ENCODE measurements around the gene HLA-DRB1. TPM values are rescaled to one million over a fixed set of nuclear protein-coding genes. Genes with fewer than 3 reads are reported as not detected.
"Not testable (repeated sequence)": the region's sequence is repeated elsewhere in the genome, so short reads cannot be mapped to it uniquely, and the experiment has no call there.

Gene HLA-DRB1
- total RNA-seq = 10 to 100 TPM; 45.9 to 90.4 TPM
- long read RNA-seq, transcript HLA-DRB1-201 (6 exons, 1,229 nt) = major isoform, 23 of 42 reads
- long read RNA-seq, partial matches to known transcripts = 2 of 42 reads
- long read RNA-seq, other reads (novel, unspliced or antisense) = 17 of 42 reads

GRCh38 chr6:32589596-32590449, at the start of gene HLA-DRB1:
Gene HLA-DRB1, minus strand, starts transcription at chr6:32589848. Its CDS starts 106 bp downstream, at chr6:32589742.
- intact Hi-C loops (cut with DNase I) = no loop called here
- DNase-seq (peak; percentile 28), ATAC-seq (peak; percentile 95 to 98)

- DNase-seq = no peak
- ATAC-seq = no peak
- intact Hi-C loops (cut with DNase I) = no loop called here
Observed at GRCh38 chr6:32638532-32639219, 49.0 kb upstream of the HLA-DRB1 start.

- ATAC-seq (no peak), DNase-seq (no peak)
- intact Hi-C loops (cut with DNase I) = no loop called here
Observed at GRCh38 chr6:32637883-32638282, 48.2 kb upstream of the HLA-DRB1 start.

GRCh38 chr6:32637219-32637880, 47.7 kb upstream of the HLA-DRB1 start, which contains the start of gene HLA-DQA1:
Gene HLA-DQA1, plus strand, starts transcription at chr6:32637406. Its CDS starts 53 bp downstream, at chr6:32637459.
- DNase-seq = no peak
- ATAC-seq = peak; percentile 59 to 67
- intact Hi-C loops (cut with DNase I) = no loop called here

- intact Hi-C loops (cut with DNase I) = no loop called here
- DNase-seq (no peak), ATAC-seq (no peak)
Observed at GRCh38 chr6:32635526-32636123, 46.0 kb upstream of the HLA-DRB1 start.

- ATAC-seq; DNase-seq; intact Hi-C loops (cut with DNase I): not testable (repeated sequence)
Observed at GRCh38 chr6:32629793-32630192, 40.1 kb upstream of the HLA-DRB1 start.

GRCh38 chr6:32627831-32628230, 38.2 kb upstream of the HLA-DRB1 start:
- DNase-seq (peak; percentile 40), ATAC-seq (peak in 1 of 2 donors; percentile 47)
- intact Hi-C loops (cut with DNase I) = no loop called here

- ATAC-seq (no peak), DNase-seq (no peak)
- intact Hi-C loops (cut with DNase I) = no loop called here
Observed at GRCh38 chr6:32627249-32627648, 37.6 kb upstream of the HLA-DRB1 start.

- no peak for DNase-seq
- intact Hi-C loops (cut with DNase I) = no loop called here
- no peak for ATAC-seq
Observed at GRCh38 chr6:32625137-32625536, 35.5 kb upstream of the HLA-DRB1 start.

GRCh38 chr6:32624565-32624964, 34.9 kb upstream of the HLA-DRB1 start:
- ATAC-seq (no peak), DNase-seq (no peak)
- intact Hi-C loops (cut with DNase I) = no loop called here

- no peak for DNase-seq
- no peak for ATAC-seq
- intact Hi-C loops (cut with DNase I) = no loop called here
Observed at GRCh38 chr6:32623693-32624092, 34.0 kb upstream of the HLA-DRB1 start.

- ATAC-seq (peak; percentile 78 to 92), DNase-seq (no peak)
- intact Hi-C loops (cut with DNase I) = no loop called here
Observed at GRCh38 chr6:32622545-32623401, 33.1 kb upstream of the HLA-DRB1 start.

GRCh38 chr6:32621372-32621771, 31.7 kb upstream of the HLA-DRB1 start:
- DNase-seq (no peak), ATAC-seq (no peak)
- intact Hi-C loops (cut with DNase I) = no loop called here

- ATAC-seq (no peak), DNase-seq (no peak)
- intact Hi-C loops (cut with DNase I) = no loop called here
Observed at GRCh38 chr6:32617751-32618150, 28.1 kb upstream of the HLA-DRB1 start.

- DNase-seq (no peak), ATAC-seq (no peak)
- intact Hi-C loops (cut with DNase I) = no loop called here
Observed at GRCh38 chr6:32615885-32616532, 26.4 kb upstream of the HLA-DRB1 start.

GRCh38 chr6:32614366-32615081, 24.9 kb upstream of the HLA-DRB1 start:
- intact Hi-C loops (cut with DNase I) = no loop called here
- DNase-seq = no peak
- no peak for ATAC-seq

GRCh38 chr6:32613475-32613874, 23.8 kb upstream of the HLA-DRB1 start:
- DNase-seq (no peak), ATAC-seq (no peak)
- intact Hi-C loops (cut with DNase I) = no loop called here

Measured in left cardiac atrium (tissue), 4 donors.